ENCODE measurements around the gene CDC37.
"Not testable (repeated sequence)": the region's sequence is repeated elsewhere in the genome, so short reads cannot be mapped to it uniquely, and the experiment has no call there.

The CDC37 gene

GRCh38 chr19:10393137-10393536 lies 10.2 kb downstream of the CDC37 start:
- no peak for DNase-seq

- DNase-seq, result no peak
Measured at GRCh38 chr19:10392120-10392519, 11.2 kb downstream of the CDC37 start.

- DNase-seq, result peak; percentile 64 to 73
Measured at GRCh38 chr19:10390652-10391286, 12.6 kb downstream of the CDC37 start.

DNA sequence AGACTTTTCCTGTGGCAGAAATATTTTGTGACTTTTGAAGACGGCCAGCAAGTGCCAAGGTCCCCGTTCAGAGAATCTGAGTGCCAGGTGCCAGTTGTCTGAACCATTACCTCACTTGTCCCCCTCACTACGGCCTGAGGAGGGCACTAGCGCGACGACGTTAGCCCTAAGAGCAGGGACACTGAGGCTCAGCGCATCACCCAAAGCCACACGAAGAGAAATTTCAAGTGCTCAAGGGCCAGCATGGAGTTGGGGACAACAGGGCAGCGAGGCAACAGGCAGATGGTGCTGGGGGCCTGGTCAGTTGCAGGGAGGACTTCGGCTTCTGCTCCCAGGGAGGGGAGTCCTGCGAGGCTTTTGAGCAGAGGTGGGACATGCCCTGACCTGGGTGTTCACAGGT lies 13.5 kb downstream of the CDC37 start:
- DNase-seq, result no peak

GRCh38 chr19:10388957-10389356 lies 14.4 kb downstream of the CDC37 start:
- peak; percentile 82 to 84 for DNase-seq

GRCh38 chr19:10384580-10384979 lies 18.8 kb downstream of the CDC37 start:
- no peak for DNase-seq

- DNase-seq, result not testable (repeated sequence)
Measured at GRCh38 chr19:10383223-10383499, 20.2 kb downstream of the CDC37 start.

DNA sequence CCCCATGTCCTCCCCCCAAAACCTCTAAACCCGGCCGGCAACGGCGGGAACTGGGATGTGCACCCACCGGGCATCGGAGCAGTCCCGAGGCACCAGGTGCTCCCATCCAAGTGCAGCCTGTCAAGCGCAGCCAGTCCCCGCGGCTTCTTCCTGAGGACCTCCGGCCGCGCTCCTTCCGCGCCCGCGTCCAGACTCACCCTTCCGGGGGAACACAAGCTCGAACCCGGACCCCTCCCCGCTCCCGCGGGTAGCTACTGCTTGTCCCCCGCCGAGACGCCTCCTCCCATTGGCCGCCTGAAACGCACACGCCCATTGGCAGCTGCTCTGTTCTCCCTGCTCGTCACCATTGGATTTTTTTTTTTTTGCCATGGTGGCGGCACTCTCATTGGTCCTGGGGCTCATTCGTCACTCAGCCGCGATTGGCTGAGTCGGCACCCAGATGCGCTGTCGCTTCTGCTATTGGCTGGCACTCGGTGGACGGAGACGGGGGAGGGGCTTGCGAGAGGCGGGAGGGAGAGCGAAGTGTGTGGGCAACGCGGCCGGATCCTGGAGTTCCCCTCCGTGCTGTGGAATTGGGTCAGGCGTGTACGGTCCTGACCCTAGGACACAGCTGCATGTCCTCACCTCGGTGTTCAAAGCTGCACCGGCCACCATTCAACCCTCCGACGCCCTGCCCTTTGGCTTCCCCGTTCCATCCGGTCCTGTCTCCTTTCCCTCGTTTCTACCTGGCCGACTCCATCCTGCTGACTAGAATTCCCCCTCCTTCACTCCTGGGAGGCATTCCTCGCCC lies 22.8 kb downstream of the CDC37 start, which contains the start of gene TYK2:
TSS of gene TYK2 (minus strand) at position 260 of the 790 bp plus-strand sequence. CDS start 2,166 bp downstream, outside the sequence.
- peak; percentile 99 for DNase-seq

GRCh38 chr19:10379880-10380312 lies 23.4 kb downstream of the CDC37 start:
- peak in 1 of 2 donors; percentile 10 for DNase-seq

DNA sequence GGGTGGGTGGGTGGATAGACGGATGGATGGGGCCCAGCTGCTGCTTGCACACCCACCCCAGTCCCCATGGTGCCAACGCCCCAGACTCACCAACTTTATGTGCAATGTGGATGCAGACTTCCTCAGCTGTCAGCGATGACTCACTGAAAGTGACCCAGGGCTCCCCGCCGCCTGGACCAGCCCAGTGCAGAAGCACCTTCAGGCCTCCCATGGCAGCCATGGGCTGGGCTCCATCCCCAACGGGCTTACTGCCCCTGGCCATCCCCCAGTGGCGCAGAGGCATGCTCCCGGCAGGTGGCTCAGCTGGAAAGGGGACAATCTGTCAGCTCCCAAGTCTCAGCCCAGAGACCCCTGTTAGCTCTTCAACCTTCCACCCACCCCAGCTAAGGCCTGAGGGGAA lies 25.2 kb downstream of the CDC37 start:
- peak in 1 of 2 donors; percentile 21 for DNase-seq

DNA sequence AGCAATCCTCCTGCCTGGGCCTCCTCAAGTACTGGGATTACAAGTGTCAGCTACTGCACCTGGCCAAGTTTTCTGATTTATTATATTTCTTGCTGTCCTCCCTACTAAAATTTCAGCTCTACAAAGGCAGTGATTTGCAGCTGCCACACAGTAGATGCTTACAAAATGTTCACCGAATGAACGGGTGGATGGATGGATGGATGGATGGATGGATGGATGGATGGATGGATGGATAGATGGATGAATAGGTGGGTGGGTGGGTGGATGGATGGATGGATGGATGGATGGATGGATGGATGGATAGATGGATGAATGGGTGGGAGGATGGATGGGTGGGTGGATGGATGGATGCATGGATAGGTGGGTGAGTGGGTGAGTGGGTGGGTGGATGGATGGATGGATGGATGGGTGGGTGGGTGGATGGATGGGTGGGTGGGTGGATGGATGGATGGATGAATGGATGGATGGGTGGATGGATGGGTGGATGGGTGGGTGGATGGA lies 26.2 kb downstream of the CDC37 start:
- not testable (repeated sequence) for DNase-seq

DNA sequence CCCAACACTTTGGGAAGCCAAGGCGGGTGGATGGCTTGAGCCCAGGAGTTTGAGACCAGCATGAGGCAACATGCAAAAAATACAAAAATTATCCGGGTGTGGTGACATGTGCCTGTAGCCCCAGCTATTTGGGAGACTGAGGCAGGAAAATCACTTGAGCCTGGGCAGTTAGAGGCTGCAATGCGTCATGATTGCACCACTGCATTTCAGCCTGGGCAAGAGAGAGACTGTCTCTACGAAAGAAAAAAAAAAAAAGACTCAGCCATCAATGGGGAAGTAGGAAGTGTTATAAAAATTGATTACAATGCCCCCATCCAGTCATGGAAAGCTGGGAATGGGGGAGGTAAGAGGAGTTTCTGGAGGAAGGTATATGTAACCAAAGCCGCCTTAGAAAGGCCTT lies 28.4 kb downstream of the CDC37 start:
- DNase-seq, result peak; percentile 29 to 44

- DNase-seq, result peak; percentile 82 to 92
Measured at GRCh38 chr19:10372690-10373089, 30.7 kb downstream of the CDC37 start.

GRCh38 chr19:10368101-10368803 lies 35.1 kb downstream of the CDC37 start:
- no peak for DNase-seq

- not testable (repeated sequence) for DNase-seq
Measured at GRCh38 chr19:10366950-10367512, 36.3 kb downstream of the CDC37 start.

DNA sequence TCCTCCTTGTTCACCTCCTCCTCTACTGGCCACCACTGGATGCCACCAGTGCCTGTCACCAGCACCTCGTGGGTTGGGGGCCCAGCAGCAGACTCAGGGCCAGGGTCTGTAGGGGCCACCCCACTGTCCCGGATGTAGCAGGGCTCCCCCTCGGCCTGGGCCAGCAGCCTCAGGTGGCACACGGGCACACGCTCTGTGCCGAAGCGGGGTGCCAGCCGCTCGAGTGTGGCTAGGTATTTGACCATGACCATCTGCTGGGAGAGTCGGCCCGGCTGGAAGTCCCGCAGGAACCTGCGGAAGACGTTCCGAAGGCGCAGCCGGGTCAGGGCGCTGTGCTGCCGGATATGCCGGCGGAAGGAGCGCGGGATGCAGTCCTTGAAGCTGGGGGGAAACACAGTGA lies 37.8 kb downstream of the CDC37 start:
- no peak for DNase-seq

DNA sequence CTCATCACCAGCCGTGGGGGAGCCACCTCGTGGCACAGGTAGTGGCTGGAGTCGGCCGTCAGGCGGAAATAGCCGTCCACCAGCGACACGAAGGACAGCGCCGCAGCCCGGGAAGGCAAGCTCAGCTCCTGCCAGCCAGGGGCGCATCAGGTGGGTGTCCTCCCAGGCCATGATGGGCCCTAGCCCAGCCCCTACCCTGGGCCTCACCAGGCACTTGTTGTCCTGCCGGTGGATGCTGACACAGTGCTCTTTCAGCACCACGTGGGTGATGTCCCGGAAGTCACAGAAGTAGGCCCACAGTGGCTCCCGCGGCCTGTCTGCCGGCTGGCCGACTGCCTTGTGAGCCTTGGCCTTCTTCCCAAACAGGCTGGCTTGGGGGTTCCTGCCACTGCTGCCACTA lies 38.7 kb downstream of the CDC37 start:
- DNase-seq, result no peak

DNA sequence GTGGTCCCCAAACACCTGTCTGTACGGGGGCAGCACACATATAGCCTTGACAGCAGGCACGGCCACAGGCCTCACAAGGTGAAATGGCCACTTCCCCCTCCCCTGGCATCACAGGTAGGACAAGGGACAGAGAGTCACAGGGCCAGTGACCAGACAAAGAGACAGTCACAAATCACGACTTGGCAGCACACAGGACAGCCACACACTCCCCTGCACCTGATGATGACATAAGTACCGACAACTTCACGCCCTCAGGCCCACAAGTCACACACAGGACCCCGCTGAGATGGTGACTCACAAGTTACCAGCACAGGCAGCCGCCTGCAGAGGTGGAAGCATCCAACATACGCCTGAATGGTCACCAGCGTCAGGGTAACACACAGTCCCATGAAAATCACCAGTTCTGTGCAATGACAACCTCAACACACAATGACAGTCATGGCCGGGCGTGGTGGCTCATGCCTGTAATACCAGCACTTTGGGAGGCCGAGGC lies 39.5 kb downstream of the CDC37 start:
- no peak for DNase-seq

GRCh38 chr19:10362259-10362658 lies 41.1 kb downstream of the CDC37 start:
- DNase-seq, result no peak

DNA sequence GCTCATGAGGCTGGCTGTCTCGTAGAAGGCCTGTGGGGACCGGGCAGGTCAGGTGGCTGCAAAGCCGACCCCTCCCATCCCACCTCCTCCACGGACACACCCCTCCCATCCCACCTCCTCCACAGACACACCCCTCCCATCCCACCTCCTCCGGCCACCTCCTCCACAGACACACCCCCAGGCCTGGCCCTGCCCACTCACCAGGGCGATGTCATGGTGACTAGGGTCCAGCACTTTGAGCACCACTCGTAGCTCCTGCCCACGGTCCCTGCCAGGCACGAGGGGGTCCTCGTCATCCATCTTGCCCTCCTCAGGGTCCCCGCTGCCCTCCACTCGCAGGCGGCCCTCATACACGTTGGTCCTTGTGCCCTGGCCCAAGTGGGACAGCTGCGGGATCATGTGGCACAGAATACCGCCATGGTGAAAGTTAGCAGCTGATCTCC lies 41.8 kb downstream of the CDC37 start:
- no peak for DNase-seq

DNA sequence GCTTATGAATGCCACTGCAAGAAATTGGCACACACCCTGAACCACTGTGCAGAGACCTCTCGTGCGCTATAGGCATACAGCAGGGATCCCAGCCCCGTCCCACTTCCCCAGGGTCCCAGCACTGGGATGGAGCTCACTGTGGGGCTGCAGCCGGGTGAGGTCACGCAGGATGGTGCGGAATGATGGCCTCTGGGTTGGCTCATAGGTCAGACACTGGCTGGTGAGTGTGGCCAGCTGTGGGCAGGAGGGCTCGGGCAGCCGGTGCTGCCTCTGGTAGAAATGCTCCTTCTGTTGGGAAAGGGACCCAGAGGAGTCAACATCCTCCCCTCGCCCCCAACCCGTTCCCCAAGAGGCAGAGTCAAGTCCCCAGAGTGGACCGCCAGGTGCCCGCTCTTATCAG lies 46.9 kb downstream of the CDC37 start:
- DNase-seq, result no peak

- no peak for DNase-seq
Measured at GRCh38 chr19:10353793-10354391, 49.5 kb downstream of the CDC37 start.

Data from inflammatory macrophage (primary cell).